GM21528 (cell line): Measurements from ENCODE around the gene GRSF1.
A peak's percentile ranks its signal among the peaks of the same experiment; 100 is the strongest.
"Not testable (repeated sequence)": the region's sequence is repeated elsewhere in the genome, so short reads cannot be mapped to it uniquely, and the experiment has no call there.

Experiments used
- ATAC-seq: cut with Tn5 transposase; IDR thresholded peaks from one replicate; pipeline ENCODE4 v1.9.1; 2021; ENCODE audit warnings: mild to moderate bottlenecking, moderate library complexity; ENCODE audit not compliant: unreplicated experiment, low FRiP score

The GRSF1 gene

GRCh38 chr4:70836081-70836480, 3.6 kb downstream of the GRSF1 start:
- ATAC-seq: no peak

- ATAC-seq: no peak
Measured at GRCh38 chr4:70833675-70834074, 6.0 kb downstream of the GRSF1 start.

GRCh38 chr4:70831293-70831692, 8.4 kb downstream of the GRSF1 start:
- ATAC-seq: no peak

GRCh38 chr4:70830054-70830453, 9.6 kb downstream of the GRSF1 start:
- no peak for ATAC-seq

- no peak for ATAC-seq
Measured at GRCh38 chr4:70829492-70829891, 10.2 kb downstream of the GRSF1 start.

GRCh38 chr4:70829015-70829414, 10.7 kb downstream of the GRSF1 start:
- no peak for ATAC-seq

- ATAC-seq: no peak
Measured at GRCh38 chr4:70818921-70819320, 20.8 kb downstream of the GRSF1 start.

GRCh38 chr4:70818173-70818855, 21.4 kb downstream of the GRSF1 start:
- peak; percentile 59 for ATAC-seq

- no peak for ATAC-seq
Measured at GRCh38 chr4:70816894-70817293, 22.8 kb downstream of the GRSF1 start.

- ATAC-seq: no peak
Measured at GRCh38 chr4:70815370-70815769, 24.3 kb downstream of the GRSF1 start.

- ATAC-seq: no peak
Measured at GRCh38 chr4:70808151-70808550, 31.5 kb downstream of the GRSF1 start.

GRCh38 chr4:70802928-70803580, 36.6 kb downstream of the GRSF1 start:
- ATAC-seq: no peak

- ATAC-seq: no peak
Measured at GRCh38 chr4:70801265-70801809, 38.4 kb downstream of the GRSF1 start.

- no peak for ATAC-seq
Measured at GRCh38 chr4:70793626-70794025, 46.1 kb downstream of the GRSF1 start.

GRCh38 chr4:70788733-70789132, 51.0 kb downstream of the GRSF1 start:
- ATAC-seq: no peak

- ATAC-seq: no peak
Measured at GRCh38 chr4:70787496-70787895, 52.2 kb downstream of the GRSF1 start.

GRCh38 chr4:70783096-70783495, 56.6 kb downstream of the GRSF1 start:
- no peak for ATAC-seq

GRCh38 chr4:70778888-70779422, 60.7 kb downstream of the GRSF1 start:
- ATAC-seq: no peak

- peak; percentile 61 for ATAC-seq
Measured at GRCh38 chr4:70772929-70773555, 66.6 kb downstream of the GRSF1 start.

- ATAC-seq: not testable (repeated sequence)
Measured at GRCh38 chr4:70769396-70769795, 70.3 kb downstream of the GRSF1 start.

- ATAC-seq: no peak
Measured at GRCh38 chr4:70768301-70768948, 71.3 kb downstream of the GRSF1 start.
